ENCODE results near the gene TPD52L2. TPM values are rescaled to one million over a fixed set of nuclear protein-coding genes. Genes with fewer than 3 reads are reported as not detected.

TPD52L2 gene
- total and polyA plus RNA-seq, 8 donors, result 42.0 to 75.6 (median 52.9) TPM

DNA sequence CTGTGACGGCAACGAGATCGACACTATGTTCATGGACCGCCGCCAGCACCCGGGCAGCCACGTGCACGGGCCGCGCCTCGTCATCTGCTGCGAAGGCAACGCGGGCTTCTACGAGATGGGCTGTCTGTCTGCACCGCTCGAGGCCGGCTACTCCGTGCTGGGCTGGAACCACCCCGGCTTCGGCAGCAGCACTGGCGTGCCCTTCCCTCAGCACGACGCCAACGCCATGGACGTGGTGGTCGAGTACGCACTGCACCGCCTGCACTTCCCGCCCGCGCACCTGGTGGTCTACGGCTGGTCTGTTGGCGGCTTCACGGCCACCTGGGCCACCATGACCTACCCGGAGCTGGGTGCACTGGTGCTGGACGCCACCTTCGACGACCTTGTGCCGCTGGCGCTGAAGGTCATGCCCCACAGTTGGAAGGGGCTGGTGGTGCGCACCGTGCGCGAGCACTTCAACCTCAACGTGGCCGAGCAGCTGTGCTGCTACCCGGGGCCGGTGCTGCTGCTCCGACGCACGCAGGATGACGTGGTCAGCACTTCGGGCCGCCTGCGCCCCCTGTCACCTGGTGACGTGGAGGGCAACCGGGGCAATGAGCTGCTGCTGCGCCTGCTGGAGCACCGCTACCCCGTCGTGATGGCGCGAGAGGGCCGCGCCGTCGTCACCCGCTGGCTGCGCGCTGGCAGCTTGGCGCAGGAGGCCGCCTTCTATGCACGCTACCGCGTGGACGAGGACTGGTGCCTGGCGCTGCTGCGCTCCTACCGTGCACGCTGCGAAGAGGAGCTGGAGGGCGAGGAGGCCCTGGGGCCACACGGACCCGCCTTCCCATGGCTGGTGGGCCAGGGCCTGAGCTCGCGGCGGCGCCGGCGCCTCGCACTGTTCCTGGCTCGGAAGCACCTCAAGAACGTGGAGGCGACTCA, 2.8 kb upstream of the TPD52L2 start:
- intact Hi-C loops (cut with DNase I; ENCODE audit: low total_unique reads), result no loop called here
- Histone ChIP-seq H3K36me3 (peaks cover 0 to 25% (median 17%) of the 10 kb centered on the region in 4 donors), H3K27ac (no peak overlapping the region), H3K4me3 (no peak overlapping the region), H3K4me1 (peaks cover 37 to 71% (median 59%) of the 10 kb centered on the region in 4 donors), H3K9me3 (no peaks in the 10 kb centered on the region), H3K27me3 (peaks cover 0 to 15% (median 10%) of the 10 kb centered on the region in 3 donors)
- 96 to 97% (median 97%) methylated on average over 63 to 95 of the region's 95 CpGs for WGBS, 5 donors
- no peak for DNase-seq
- TF ChIP-seq, protein P1, sequence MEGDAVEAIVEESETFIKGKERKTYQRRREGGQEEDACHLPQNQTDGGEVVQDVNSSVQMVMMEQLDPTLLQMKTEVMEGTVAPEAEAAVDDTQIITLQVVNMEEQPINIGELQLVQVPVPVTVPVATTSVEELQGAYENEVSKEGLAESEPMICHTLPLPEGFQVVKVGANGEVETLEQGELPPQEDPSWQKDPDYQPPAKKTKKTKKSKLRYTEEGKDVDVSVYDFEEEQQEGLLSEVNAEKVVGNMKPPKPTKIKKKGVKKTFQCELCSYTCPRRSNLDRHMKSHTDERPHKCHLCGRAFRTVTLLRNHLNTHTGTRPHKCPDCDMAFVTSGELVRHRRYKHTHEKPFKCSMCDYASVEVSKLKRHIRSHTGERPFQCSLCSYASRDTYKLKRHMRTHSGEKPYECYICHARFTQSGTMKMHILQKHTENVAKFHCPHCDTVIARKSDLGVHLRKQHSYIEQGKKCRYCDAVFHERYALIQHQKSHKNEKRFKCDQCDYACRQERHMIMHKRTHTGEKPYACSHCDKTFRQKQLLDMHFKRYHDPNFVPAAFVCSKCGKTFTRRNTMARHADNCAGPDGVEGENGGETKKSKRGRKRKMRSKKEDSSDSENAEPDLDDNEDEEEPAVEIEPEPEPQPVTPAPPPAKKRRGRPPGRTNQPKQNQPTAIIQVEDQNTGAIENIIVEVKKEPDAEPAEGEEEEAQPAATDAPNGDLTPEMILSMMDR (IDR thresholded peaks at IDR 0.05), result no peak
- TF ChIP-seq EP300 (IDR thresholded peaks at IDR 0.05), result no peak
- no peak for TF ChIP-seq POLR2AphosphoS5 (IDR thresholded peaks at IDR 0.05)
- no peak for TF ChIP-seq POLR2A (IDR thresholded peaks at IDR 0.05)

DNA sequence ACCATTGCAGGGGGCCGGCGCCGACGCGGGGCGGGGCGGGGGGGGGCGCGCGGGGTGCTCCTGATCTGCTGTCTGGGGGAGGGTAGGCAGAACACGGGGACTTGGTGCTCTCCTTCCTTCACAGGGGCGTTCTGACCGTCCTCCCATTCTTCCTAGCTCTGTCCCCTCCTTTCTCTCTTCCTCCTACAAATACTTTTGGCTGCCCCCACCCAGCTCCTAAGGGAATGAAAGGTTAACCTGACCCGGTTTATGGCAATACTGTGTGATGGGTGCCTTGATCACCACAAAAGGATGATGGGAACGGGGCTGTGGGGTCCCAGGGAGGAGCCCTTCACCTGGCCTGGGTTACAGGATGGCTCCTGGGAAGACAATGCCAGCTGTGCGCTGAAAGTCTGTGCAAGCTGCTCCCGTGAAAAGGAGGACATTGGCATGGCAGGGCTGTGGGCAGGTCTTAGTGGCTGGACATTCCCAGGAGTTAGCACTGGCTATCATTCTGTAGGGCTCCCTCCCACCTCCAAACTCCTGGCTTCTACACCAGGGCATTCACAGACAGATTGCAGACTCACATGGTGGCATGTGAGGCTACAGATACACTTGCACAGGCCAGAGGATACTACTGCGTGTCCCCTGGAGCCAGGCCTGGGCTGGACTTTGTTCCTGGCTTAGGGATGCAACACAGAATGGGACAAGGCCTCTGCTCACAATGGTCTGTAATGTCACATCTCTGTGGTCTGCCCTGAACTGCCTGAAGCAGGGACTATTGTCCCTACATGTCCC, 1.9 kb upstream of the TPD52L2 start:
- intact Hi-C loops (cut with DNase I; ENCODE audit: low total_unique reads), result no loop called here
- peak overlapping the region; percentile 83 to 93 (median 90) for H3K4me3 ChIP-seq

GRCh38 chr20:63863798-63864544, 1.1 kb upstream of the TPD52L2 start:
- 2 to 4% (median 2%) methylated on average over 36 to 38 of the region's 38 CpGs for WGBS, 5 donors

More for the DNA sequence above, 1.9 kb upstream of the TPD52L2 start:
- peaks cover 0 to 6% (median 1%) of the 10 kb centered on the region in 3 donors for H3K27me3 ChIP-seq
- TF ChIP-seq POLR2A (IDR thresholded peaks at IDR 0.05) (no peak), EP300 (IDR thresholded peaks at IDR 0.05) (no peak), POLR2AphosphoS5 (IDR thresholded peaks at IDR 0.05) (no peak)
- TF ChIP-seq, protein P1 (IDR thresholded peaks at IDR 0.05), result no peak
- DNase-seq, result no peak
- H3K4me1 ChIP-seq, result peaks cover 31 to 71% (median 52%) of the 10 kb centered on the region in 4 donors
- peaks cover 0 to 29% (median 19%) of the 10 kb centered on the region in 4 donors for H3K36me3 ChIP-seq
- H3K9me3 ChIP-seq, result no peaks in the 10 kb centered on the region
- peak overlapping the region; percentile 86 to 99 (median 95) for H3K27ac ChIP-seq
- WGBS, 5 donors, result 77 to 85% (median 80%) methylated on average over 18 of the region's 18 CpGs

More at GRCh38 chr20:63863798-63864544, 1.1 kb upstream of the TPD52L2 start:
- peak; percentile 87 to 96 for DNase-seq
- Histone ChIP-seq H3K36me3 (peaks cover 2 to 36% (median 27%) of the 10 kb centered on the region in 4 donors), H3K9me3 (no peaks in the 10 kb centered on the region), H3K4me3 (peak overlapping the region; percentile 83 to 93 (median 90)), H3K4me1 (peaks cover 23 to 71% (median 44%) of the 10 kb centered on the region in 4 donors), H3K27ac (peak overlapping the region; percentile 86 to 99 (median 95)), H3K27me3 (no peaks in the 10 kb centered on the region)
- intact Hi-C loops (cut with DNase I; ENCODE audit: low total_unique reads), result no loop called here
- TF ChIP-seq POLR2A (IDR thresholded peaks at IDR 0.05) (no peak), POLR2AphosphoS5 (IDR thresholded peaks at IDR 0.05) (peak; percentile 31 to 91 (median 81))
- TF ChIP-seq, protein P1 (IDR thresholded peaks at IDR 0.05), result peak in 5 of 7 experiments; percentile 30 to 78 (median 59)

Data from stomach (tissue), 9 donors.